A673 (cell line): ENCODE data around the gene KCNC1. TPM values are rescaled to one million over a fixed set of nuclear protein-coding genes. Genes with fewer than 3 reads are reported as not detected.

Experiments used
- BruUV-seq: library from RNA; stranded (reverse); fragments of 400-500 nt; replicated peaks from 2 replicates; lab custom pipeline; 2021; lab: Mats Ljungman, UMichigan
- CTCF ChIA-PET: fragments of 300-600 bp; sonication (Branson Sonifier 250); formaldehyde crosslinking; loops from one replicate; lab custom pipeline; 2022; ENCODE audit warnings: antibody characterized with exemption; lab: Charles Lee
- POLR2A ChIA-PET: fragments of 300-600 bp; sonication (Branson Sonifier 250); formaldehyde crosslinking; loops from one replicate; lab custom pipeline; 2022; ENCODE audit warnings: antibody characterized with exemption; ENCODE audit not compliant: low non-redundant PET; lab: Charles Lee
- DNase-seq: peaks from one replicate; pipeline ENCODE4 v3.0.0-alpha.2; 2015; ENCODE audit warnings: low spot score
- H3K27ac ChIP-seq: fragments of 200-600 bp; sonication (generic); 2 replicates; pipeline ENCODE4 v1.5.1; 2016; ENCODE audit warnings: mixed run types, low read depth, mild to moderate bottlenecking, mixed read lengths, antibody characterized with exemption, low read length; ENCODE audit not compliant: poor library complexity, severe bottlenecking
- H3K27me3 ChIP-seq: fragments of 200-600 bp; sonication (generic); replicated peaks from 2 replicates; pipeline ENCODE4 v1.6.1; 2017; ENCODE audit warnings: mixed run types, low read depth, mild to moderate bottlenecking, mixed read lengths, antibody characterized with exemption, low read length; ENCODE audit not compliant: insufficient read depth, poor library complexity
- H3K36me3 ChIP-seq: fragments of 200-600 bp; sonication (generic); 2 replicates; pipeline ENCODE4 v1.6.1; 2016; ENCODE audit warnings: mixed run types, mild to moderate bottlenecking, mixed read lengths, antibody characterized with exemption, low read length; ENCODE audit not compliant: insufficient read depth, poor library complexity, severe bottlenecking
- H3K4me1 ChIP-seq: fragments of 200-600 bp; sonication (generic); 2 replicates; pipeline ENCODE4 v1.6.1; 2017; ENCODE audit warnings: mixed run types, mild to moderate bottlenecking, mixed read lengths, antibody characterized with exemption, low read length; ENCODE audit not compliant: insufficient read depth, poor library complexity, severe bottlenecking
- H3K4me3 ChIP-seq: fragments of 200-600 bp; sonication (generic); 2 replicates; pipeline ENCODE4 v1.5.1; 2016; ENCODE audit warnings: low read depth, mixed run types, mild to moderate bottlenecking, mixed read lengths, low read length; ENCODE audit not compliant: poor library complexity, severe bottlenecking
- H3K9me3 ChIP-seq: fragments of 200-600 bp; sonication (generic); 2 replicates; pipeline ENCODE4 v1.6.1; 2016; ENCODE audit warnings: mixed run types, low read depth, mild to moderate bottlenecking, mixed read lengths, antibody characterized with exemption, low read length; ENCODE audit not compliant: poor library complexity, severe bottlenecking
- EZH2 ChIP-seq: fragments of 200-600 bp; sonication (generic); IDR thresholded peaks from 2 replicates; pipeline ENCODE4 v1.6.1; 2017; ENCODE audit warnings: borderline replicate concordance, low read depth, mild to moderate bottlenecking, mixed read lengths, antibody characterized with exemption, low read length; ENCODE audit not compliant: poor library complexity, severe bottlenecking
- intact Hi-C: fragments of 100-400 bp; cut with micrococcal nuclease; formaldehyde crosslinking; loops from one replicate; pipeline ENCODE4 v1.10.0; 2022; ENCODE audit not compliant: unreplicated experiment
- total RNA-seq: library from RNA; stranded (reverse); gene quantifications from 2 replicates; pipeline ENCODE4 v1.2.3, GENCODE V29; 2021
- TF ChIP-seq, protein P1 (sequence below): fragments of 300-800, 200-600 bp; sonication (generic); conservative IDR thresholded peaks from 2 replicates; pipeline ENCODE4 v1.5.1; 2017; ENCODE audit warnings: low read depth, mild to moderate bottlenecking, antibody characterized with exemption, low read length, moderate library complexity, mixed read lengths

KCNC1 gene
- total RNA-seq, 1 experiment from 2014 or later: 0.09 TPM

DNA sequence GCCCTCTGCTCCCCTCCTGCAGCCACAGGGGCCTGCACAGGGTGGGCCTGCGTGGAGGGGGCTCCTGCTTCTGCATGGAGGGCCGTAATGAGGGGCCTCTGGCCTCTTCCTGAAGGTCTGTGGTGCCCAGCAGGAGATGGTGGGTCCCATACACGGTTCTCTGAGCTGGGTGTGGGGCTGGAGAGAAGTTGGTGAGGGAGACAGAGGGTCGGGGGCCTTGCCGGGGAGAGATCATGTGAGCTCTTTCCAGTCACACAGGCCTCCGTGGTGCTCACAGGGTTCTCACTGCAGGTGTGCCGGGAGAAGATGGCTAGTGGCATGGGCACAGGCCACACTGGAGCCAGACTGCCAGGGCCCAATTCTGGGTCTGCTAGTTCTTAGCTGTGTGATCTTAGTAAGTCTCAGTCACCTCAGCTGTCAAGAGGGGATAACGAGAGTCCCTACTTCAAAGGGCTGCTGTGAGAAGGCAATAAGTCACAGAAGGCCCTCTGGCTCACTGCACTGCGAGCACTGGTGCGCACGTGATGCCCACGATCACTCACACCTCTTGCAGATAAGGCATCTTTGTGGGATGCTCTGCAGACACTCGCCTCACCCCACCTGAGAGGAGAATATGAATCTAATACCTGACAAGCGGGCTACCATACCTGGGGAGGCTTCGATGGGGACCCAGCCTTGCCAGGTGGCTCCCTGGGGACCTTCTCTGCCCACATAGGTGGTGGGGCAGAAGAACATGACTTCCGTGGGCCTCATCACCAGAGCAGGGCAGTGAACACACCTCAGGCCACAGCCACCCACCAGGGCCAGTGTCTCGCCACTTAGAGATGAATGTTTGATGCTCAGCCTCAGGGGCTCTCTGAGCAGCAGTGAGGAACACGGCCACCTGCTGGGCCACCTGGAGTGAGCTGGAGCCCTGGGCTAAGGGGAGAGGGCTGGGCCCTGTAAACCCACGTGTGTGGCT lies 14.5 kb downstream of the KCNC1 start:
- H3K27me3 ChIP-seq: peaks cover 2% of the 10 kb centered on the region
- H3K4me3 ChIP-seq: no peak overlapping the region
- H3K9me3 ChIP-seq: no peaks in the 10 kb centered on the region
- POLR2A ChIA-PET: no interaction called here
- CTCF ChIA-PET: no interaction called here
- BruUV-seq: no TSS peak
- no peak for TF ChIP-seq EZH2
- TF ChIP-seq, protein P1, sequence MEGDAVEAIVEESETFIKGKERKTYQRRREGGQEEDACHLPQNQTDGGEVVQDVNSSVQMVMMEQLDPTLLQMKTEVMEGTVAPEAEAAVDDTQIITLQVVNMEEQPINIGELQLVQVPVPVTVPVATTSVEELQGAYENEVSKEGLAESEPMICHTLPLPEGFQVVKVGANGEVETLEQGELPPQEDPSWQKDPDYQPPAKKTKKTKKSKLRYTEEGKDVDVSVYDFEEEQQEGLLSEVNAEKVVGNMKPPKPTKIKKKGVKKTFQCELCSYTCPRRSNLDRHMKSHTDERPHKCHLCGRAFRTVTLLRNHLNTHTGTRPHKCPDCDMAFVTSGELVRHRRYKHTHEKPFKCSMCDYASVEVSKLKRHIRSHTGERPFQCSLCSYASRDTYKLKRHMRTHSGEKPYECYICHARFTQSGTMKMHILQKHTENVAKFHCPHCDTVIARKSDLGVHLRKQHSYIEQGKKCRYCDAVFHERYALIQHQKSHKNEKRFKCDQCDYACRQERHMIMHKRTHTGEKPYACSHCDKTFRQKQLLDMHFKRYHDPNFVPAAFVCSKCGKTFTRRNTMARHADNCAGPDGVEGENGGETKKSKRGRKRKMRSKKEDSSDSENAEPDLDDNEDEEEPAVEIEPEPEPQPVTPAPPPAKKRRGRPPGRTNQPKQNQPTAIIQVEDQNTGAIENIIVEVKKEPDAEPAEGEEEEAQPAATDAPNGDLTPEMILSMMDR: no peak
- H3K4me1 ChIP-seq: no peaks in the 10 kb centered on the region
- DNase-seq: no peak
- H3K36me3 ChIP-seq: no peaks in the 10 kb centered on the region
- intact Hi-C loops: no loop called here
- no peak overlapping the region for H3K27ac ChIP-seq

DNA sequence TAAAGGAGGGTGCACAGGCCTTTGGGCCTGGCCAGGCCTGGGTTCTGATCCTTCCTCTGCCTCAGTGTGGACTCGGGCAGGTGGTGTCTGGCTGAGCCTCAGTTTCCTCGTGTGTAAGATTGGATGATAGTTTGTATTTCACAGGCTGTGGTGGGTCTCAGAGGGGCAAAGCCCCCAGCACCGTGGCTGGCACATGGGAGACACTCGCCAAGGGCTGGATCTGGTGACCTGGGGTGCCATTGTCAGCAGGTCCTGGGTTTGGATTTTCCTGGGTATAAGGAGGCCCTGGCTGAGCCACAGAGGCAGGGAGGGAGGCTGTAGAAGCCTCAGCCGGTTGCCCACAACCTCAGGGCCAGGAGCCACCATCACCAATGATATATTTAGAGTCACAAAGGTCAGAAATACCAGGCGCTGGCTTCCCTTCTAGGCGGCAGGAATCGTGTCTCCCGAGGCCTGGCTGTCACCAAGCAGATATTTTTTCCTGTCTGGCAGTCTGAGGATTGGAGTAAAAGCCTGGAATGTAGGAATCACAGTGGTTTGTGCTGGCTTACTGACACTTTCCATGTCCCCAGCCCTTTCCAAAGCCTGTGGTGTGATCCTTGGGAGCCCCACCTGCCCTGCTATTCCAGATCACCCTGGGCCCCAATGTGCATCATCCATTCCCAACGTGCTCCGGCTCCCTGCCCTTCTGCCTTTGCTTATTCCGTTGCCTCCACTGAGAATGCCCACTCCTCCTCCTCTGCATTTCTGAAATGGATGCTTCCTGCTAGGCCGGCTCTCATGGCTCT lies 15.6 kb downstream of the KCNC1 start:
- Histone ChIP-seq H3K4me1 (no peaks in the 10 kb centered on the region), H3K27ac (no peak overlapping the region), H3K4me3 (no peak overlapping the region), H3K27me3 (peaks cover 7% of the 10 kb centered on the region), H3K9me3 (no peaks in the 10 kb centered on the region), H3K36me3 (no peaks in the 10 kb centered on the region)
- ChIA-PET CTCF (no interaction called here), POLR2A (no interaction called here)
- BruUV-seq: no TSS peak
- no peak for DNase-seq
- TF ChIP-seq, protein P1: no peak
- TF ChIP-seq EZH2: no peak
- intact Hi-C loops: no loop called here

DNA sequence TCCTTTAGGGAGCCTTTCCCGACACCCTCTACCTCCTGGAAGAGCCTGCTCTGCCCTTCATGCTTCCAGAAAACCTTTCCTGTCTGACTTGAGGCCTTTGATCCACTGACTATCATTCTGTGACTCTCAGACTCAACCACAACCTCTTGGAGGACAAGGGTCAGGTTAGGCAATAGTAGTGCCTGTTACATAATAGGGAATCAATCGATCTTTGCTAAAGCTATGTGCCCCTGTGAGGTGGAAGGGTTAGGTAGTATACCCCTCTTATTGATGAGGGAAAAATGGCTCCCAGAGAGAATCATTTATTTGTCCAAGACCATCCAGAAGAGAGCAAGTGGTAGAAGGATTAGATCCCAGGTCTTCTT lies 16.2 kb downstream of the KCNC1 start:
- TF ChIP-seq EZH2: no peak
- TF ChIP-seq, protein P1: no peak

More for the DNA sequence above, 16.2 kb downstream of the KCNC1 start:
- intact Hi-C loops: no loop called here
- H3K27me3 ChIP-seq: peaks cover 7% of the 10 kb centered on the region
- ChIA-PET CTCF (no interaction called here), POLR2A (no interaction called here)
- no peaks in the 10 kb centered on the region for H3K4me1 ChIP-seq
- H3K9me3 ChIP-seq: no peaks in the 10 kb centered on the region
- DNase-seq: no peak
- no peak overlapping the region for H3K4me3 ChIP-seq
- no TSS peak for BruUV-seq
- no peaks in the 10 kb centered on the region for H3K36me3 ChIP-seq
- no peak overlapping the region for H3K27ac ChIP-seq
